GM10266 (cell line): ENCODE results near the gene DISP1.
"Not testable (repeated sequence)": the region's sequence is repeated elsewhere in the genome, so short reads cannot be mapped to it uniquely, and the experiment has no call there.

Source experiments
- DNase-seq: peaks from one replicate; pipeline ENCODE4 v3.0.0; 2012; ENCODE audit errors: extremely low spot score
- TF ChIP-seq, protein P1 (sequence below): IDR thresholded peaks from 2 replicates; pipeline ENCODE4 v1.5.1; 2012; ENCODE audit warnings: mild to moderate bottlenecking, low read depth; ENCODE audit not compliant: control insufficient read depth, insufficient read depth; ENCODE audit errors: missing control alignments

The DISP1 gene

DNA sequence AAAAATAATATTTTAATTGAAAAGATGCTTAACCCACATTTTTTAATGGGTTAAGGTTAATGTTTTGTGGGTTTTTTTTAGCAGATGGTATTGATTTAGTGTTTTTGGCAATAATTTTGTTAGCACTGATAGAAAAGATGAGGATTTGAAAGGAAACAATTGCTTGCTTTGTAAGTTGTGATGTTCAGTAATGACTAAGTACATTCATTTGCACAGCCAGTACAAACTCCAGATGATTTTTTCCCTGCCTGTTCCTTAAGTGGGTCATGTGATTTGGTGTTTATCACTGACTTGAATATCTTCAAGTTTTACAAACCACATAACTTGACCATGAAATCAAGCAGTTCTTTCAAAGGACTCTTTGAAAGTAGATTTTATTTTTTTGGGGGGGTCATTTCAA lies 15.0 kb downstream of the DISP1 start:
- DNase-seq, result no peak
- TF ChIP-seq, protein P1, sequence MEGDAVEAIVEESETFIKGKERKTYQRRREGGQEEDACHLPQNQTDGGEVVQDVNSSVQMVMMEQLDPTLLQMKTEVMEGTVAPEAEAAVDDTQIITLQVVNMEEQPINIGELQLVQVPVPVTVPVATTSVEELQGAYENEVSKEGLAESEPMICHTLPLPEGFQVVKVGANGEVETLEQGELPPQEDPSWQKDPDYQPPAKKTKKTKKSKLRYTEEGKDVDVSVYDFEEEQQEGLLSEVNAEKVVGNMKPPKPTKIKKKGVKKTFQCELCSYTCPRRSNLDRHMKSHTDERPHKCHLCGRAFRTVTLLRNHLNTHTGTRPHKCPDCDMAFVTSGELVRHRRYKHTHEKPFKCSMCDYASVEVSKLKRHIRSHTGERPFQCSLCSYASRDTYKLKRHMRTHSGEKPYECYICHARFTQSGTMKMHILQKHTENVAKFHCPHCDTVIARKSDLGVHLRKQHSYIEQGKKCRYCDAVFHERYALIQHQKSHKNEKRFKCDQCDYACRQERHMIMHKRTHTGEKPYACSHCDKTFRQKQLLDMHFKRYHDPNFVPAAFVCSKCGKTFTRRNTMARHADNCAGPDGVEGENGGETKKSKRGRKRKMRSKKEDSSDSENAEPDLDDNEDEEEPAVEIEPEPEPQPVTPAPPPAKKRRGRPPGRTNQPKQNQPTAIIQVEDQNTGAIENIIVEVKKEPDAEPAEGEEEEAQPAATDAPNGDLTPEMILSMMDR, result no peak

DNA sequence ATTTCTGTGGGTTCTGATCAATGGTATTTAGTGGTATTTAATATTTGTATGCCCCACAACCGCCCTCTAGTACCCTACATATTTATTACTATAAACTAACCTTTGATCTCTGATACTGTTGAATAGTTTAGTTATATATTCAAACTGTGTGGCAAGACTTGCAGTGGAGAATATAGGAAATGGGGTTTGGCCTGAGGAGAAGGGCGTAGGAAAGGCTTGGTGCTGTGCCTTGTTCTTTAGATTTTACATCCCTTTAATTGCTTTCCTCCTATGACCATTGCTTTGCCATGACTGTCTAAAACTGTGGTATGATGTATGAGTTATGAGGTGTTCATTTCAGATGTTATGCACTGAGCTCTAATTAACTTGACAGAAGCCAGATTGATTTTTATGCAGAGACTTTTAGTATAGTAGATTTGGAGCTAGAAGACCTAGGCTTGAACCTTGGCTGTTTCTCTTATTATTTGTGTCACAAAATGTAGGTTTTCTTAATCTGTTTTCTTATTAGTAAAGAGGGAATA lies 18.6 kb downstream of the DISP1 start:
- no peak for DNase-seq
- TF ChIP-seq, protein P1, result no peak

DNA sequence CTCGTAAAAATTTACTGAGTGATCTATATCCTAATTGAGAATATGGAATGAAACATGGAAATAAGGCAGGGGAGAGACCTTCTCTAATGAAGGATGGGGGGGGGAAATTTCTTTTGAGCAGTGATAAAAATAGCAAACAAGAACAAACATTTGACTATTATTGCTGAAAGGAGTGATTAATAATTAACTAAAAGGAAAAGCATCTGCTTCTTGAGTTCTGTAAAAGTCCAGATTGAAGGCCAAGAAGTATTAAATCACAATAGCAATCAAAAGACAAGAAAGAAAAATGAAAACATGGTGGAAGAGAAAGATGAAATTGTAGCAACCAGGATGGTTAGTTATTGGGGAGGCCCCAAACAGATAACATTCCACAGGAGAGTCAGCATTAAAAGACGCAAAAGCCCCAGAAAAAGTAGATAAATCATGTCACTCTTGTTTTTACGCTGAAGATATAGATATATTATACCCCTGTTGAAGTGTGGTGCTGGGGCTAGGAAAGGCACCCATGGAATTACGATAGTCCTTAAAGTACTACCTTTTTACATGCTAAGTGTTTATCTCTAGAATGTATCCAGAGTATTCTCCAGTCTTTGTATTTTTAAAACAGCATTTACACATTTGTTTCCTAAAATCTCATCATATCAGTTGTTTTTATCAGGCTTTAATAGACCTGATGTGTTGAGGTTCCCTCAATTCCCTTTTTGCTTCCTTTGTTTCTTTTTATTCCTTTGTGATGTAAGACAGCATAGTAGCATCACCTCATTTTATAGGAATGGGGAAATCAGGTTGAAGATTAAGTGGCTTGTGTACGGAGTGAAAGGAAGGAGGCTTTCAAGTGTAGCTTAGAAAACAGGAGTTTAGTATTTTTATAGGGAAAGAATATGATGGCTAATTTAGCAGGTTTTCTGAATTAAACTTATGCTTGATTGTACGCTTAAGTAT lies 28.9 kb downstream of the DISP1 start:
- TF ChIP-seq, protein P1, result no peak

DNA sequence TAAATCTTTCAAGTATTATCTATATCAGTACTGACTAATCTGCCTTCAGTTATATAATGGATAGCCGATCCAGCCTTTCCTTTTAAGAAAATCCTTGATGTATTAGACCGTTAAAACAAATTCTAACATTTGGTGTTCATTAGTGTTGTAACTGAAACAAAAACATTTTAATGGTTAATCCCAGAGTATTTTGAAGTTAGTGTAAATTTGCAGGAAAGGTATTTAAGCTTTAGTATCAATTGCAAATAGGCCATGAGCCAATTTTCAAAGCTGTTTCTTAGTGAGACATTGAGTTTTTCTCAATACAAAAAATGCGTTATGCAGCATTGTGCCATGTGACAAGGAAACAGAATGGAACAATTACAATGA lies 29.6 kb downstream of the DISP1 start:
- TF ChIP-seq, protein P1, result no peak
- no peak for DNase-seq

More for the DNA sequence above, 28.9 kb downstream of the DISP1 start:
- DNase-seq, result no peak

DNA sequence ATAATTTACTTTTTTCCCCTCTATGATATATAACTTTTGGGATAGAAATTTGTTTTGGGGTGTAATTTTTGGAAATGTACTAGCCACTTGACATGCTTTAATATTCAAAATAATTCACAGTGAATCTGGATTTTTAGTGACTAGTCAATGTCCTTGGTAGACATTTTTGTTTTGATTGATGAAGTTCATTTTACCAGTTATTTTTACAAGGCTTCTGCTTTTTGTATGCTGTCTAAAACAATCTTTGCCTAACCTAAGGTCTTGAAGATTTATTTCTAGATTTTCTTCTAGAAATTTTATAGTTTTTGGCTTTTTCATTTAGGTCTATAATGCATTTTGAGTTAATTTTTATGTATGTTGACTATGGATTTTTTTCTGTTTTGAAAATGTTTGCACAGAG lies 30.9 kb downstream of the DISP1 start:
- DNase-seq, result no peak
- TF ChIP-seq, protein P1, result no peak

DNA sequence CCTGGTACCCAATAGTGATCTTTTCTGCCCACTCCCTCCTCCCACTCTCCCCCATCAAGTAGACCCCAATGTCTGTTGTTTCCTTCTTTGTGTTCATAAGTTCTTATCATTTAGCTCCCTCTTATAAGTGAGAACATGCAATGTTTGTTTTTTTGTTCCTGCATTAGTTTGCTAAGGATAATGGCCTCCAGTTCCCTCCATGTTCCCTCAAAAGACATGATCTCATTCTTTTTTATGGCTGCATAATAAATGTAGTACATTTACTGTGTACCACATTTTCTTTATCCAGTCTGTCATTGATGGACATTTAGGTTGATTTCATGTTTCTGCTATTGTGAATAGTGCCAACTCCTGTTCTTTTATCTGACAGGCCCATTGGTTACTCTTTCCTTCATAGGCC lies 35.7 kb downstream of the DISP1 start:
- not testable (repeated sequence) for DNase-seq

DNA sequence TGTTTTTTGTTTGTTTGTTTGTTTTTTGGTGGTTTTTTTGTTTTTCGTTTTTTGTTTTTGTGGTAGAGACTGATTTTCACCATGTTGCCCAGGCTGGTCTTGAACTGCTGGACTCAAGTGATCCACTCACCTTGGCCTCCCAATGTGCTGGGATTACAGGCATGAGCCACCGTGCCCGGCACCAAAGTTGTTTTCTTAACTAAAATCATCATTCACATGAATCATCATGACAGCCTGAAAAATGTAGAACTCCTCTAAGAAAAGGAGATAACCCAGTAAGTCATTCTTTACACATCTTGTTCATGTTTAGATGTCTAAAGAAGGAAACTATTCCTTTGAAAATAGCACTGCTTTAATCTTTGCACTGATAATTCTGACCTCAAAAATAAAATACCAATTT lies 37.5 kb downstream of the DISP1 start:
- TF ChIP-seq, protein P1, result no peak
- no peak for DNase-seq

DNA sequence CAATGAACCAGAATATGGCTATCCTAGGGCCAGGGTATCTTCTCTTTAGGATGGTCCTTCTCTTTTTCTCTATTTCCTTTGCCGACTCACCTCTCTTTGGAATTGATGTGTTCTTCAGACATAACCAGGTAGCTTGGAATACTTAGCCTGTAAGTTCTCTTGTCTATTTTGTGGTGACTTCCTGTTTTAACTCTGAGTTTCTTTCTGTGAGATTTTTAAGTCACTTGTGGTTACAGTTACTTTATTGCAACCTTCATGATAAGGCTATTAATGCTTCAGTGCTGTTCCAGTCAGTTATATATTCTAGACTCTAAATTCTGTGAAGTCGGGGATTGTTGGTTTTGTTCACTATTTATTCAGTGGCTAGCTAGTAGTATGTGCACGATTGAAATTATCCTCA lies 46.2 kb downstream of the DISP1 start:
- TF ChIP-seq, protein P1, result no peak
- no peak for DNase-seq
